PC-9 (cell line): Measurements from ENCODE around the gene CEMIP2. TPM values are rescaled to one million over a fixed set of nuclear protein-coding genes. Genes with fewer than 3 reads are reported as not detected.

Source experiments
- BruUV-seq: library from RNA; stranded (reverse); fragments of 400-500 nt; replicated peaks from 2 replicates; lab custom pipeline; 2021; lab: Mats Ljungman, UMichigan
- CTCF ChIA-PET: fragments of 300-600 bp; sonication (Branson Sonifier 250); formaldehyde crosslinking; loops from one replicate; lab custom pipeline; 2022; ENCODE audit warnings: antibody characterized with exemption; lab: Charles Lee
- POLR2A ChIA-PET: fragments of 300-600 bp; sonication (Branson Sonifier 250); formaldehyde crosslinking; loops from one replicate; lab custom pipeline; 2022; ENCODE audit warnings: antibody characterized with exemption; ENCODE audit not compliant: unreplicated experiment; lab: Charles Lee
- DNase-seq, 2 experiments: peaks; one replicate each; pipeline versions ENCODE4 v3.0.0 to v3.0.0-alpha.2; 2015 to 2022; ENCODE audit warnings: mixed read lengths in 1 of 2
- H2AFZ ChIP-seq: fragments of 200-600 bp; sonication (generic); 2 replicates; pipeline ENCODE4 v1.8.1; 2017; ENCODE audit warnings: antibody characterized with exemption
- H3F3A ChIP-seq: fragments of 200-600 bp; sonication (generic); 2 replicates; pipeline ENCODE4 v1.8.1; 2017; ENCODE audit warnings: antibody characterized with exemption, mild to moderate bottlenecking, low read depth; ENCODE audit not compliant: insufficient read depth
- H3K27ac ChIP-seq: fragments of 200-600 bp; sonication (generic); 2 replicates; pipeline ENCODE4 v1.6.1; 2016; ENCODE audit warnings: mixed run types
- H3K27me3 ChIP-seq: fragments of 200-600 bp; sonication (generic); 2 replicates; pipeline ENCODE4 v1.6.1; 2016; ENCODE audit warnings: low read depth, mixed run types; ENCODE audit not compliant: insufficient read depth
- H3K36me3 ChIP-seq: fragments of 200-600 bp; sonication (generic); 2 replicates; pipeline ENCODE4 v1.6.1; 2016; ENCODE audit warnings: low read depth, mixed run types
- H3K4me1 ChIP-seq: fragments of 200-600 bp; sonication (generic); replicated peaks from 2 replicates; pipeline ENCODE4 v1.6.1; 2016; ENCODE audit warnings: mixed run types; ENCODE audit not compliant: insufficient read depth
- H3K4me2 ChIP-seq: fragments of 200-600 bp; sonication (generic); 2 replicates; pipeline ENCODE4 v1.6.1; 2017; ENCODE audit warnings: mixed run types
- H3K4me3 ChIP-seq: fragments of 200-600 bp; sonication (generic); 2 replicates; pipeline ENCODE4 v1.6.1; 2016; ENCODE audit warnings: mixed run types
- H3K79me2 ChIP-seq: fragments of 200-600 bp; sonication (generic); 2 replicates; pipeline ENCODE4 v1.6.1; 2017; ENCODE audit warnings: low read depth, mixed run types
- H3K9me2 ChIP-seq: fragments of 200-600 bp; sonication (generic); 2 replicates; pipeline ENCODE4 v1.8.1; 2017; ENCODE audit warnings: mild to moderate bottlenecking; ENCODE audit not compliant: insufficient read depth
- H3K9me3 ChIP-seq: fragments of 200-600 bp; sonication (generic); 2 replicates; pipeline ENCODE4 v1.8.1; 2016; ENCODE audit warnings: low read depth; ENCODE audit not compliant: insufficient read depth
- H4K20me1 ChIP-seq: fragments of 200-600 bp; sonication (generic); 2 replicates; pipeline ENCODE4 v1.8.1; 2017; ENCODE audit not compliant: insufficient read depth
- EZH2 ChIP-seq: fragments of 200-600 bp; sonication (generic); IDR thresholded peaks from 2 replicates; pipeline ENCODE4 v1.8.0; 2017; ENCODE audit warnings: antibody characterized with exemption, low read depth
- intact Hi-C: fragments of 100-400 bp; cut with micrococcal nuclease; formaldehyde crosslinking; loops from one replicate; pipeline ENCODE4 v1.10.0; 2022; ENCODE audit not compliant: unreplicated experiment
- total RNA-seq: library from RNA; stranded (reverse); gene quantifications from 2 replicates; pipeline ENCODE4 v1.2.3, GENCODE V29; 2021
- TF ChIP-seq, protein P1 (sequence below): fragments of 200-600 bp; sonication (generic); conservative IDR thresholded peaks from 2 replicates; pipeline ENCODE4 v1.6.1; 2017; ENCODE audit warnings: mixed run types, antibody characterized with exemption, mild to moderate bottlenecking, moderate library complexity

The CEMIP2 gene
- total RNA-seq, 1 experiment from 2014 or later: 77.0 TPM

DNA sequence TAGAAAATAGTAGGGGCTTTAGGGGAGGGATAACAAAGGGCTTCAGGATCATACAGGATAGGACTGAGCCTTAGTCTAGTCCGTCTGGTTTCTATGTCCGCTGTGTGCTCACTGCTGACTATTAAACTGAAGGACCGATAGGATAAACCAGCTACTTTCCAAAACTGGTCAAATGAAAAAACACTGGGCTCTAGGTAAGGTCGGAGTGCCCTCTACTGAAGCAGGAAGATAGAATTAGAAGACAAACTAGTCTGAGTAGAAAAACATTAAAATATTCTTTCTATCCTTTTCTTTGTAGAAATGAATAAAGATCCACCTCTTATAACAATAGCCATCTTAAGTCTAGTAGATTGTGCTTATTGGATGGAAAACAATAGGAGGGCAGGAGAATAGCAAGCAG lies 133.6 kb downstream of the CEMIP2 start:
- Histone ChIP-seq H3K27me3 (no peaks in the 10 kb centered on the region), H3F3A (no peaks in the 10 kb centered on the region), H3K4me2 (no peak overlapping the region), H3K27ac (no peak overlapping the region), H3K79me2 (no peaks in the 10 kb centered on the region), H3K9me2 (no peaks in the 10 kb centered on the region), H3K4me3 (no peak overlapping the region), H3K4me1 (no peaks in the 10 kb centered on the region), H2AFZ (no peak overlapping the region), H4K20me1 (no peaks in the 10 kb centered on the region), H3K9me3 (no peaks in the 10 kb centered on the region), H3K36me3 (no peaks in the 10 kb centered on the region)
- intact Hi-C loops: no loop called here
- CTCF ChIA-PET: no interaction called here
- no TSS peak for BruUV-seq
- TF ChIP-seq, protein P1, sequence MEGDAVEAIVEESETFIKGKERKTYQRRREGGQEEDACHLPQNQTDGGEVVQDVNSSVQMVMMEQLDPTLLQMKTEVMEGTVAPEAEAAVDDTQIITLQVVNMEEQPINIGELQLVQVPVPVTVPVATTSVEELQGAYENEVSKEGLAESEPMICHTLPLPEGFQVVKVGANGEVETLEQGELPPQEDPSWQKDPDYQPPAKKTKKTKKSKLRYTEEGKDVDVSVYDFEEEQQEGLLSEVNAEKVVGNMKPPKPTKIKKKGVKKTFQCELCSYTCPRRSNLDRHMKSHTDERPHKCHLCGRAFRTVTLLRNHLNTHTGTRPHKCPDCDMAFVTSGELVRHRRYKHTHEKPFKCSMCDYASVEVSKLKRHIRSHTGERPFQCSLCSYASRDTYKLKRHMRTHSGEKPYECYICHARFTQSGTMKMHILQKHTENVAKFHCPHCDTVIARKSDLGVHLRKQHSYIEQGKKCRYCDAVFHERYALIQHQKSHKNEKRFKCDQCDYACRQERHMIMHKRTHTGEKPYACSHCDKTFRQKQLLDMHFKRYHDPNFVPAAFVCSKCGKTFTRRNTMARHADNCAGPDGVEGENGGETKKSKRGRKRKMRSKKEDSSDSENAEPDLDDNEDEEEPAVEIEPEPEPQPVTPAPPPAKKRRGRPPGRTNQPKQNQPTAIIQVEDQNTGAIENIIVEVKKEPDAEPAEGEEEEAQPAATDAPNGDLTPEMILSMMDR: no peak
- TF ChIP-seq EZH2: no peak
- no peak for DNase-seq
- POLR2A ChIA-PET: no interaction called here

Other genes starting within 250 kb of the CEMIP2 start
- gene ABHD17B, start 142.7 kb upstream of the CEMIP2 start, total RNA-seq: 21.9 and 22.8 TPM in 2 replicates
- gene C9orf85, start 143.1 kb upstream of the CEMIP2 start, total RNA-seq: 16.8 and 19.0 TPM in 2 replicates